ENCODE measurements around the gene IGFBPL1.
"Not testable (repeated sequence)": the region's sequence is repeated elsewhere in the genome, so short reads cannot be mapped to it uniquely, and the experiment has no call there.

IGFBPL1 gene

DNA sequence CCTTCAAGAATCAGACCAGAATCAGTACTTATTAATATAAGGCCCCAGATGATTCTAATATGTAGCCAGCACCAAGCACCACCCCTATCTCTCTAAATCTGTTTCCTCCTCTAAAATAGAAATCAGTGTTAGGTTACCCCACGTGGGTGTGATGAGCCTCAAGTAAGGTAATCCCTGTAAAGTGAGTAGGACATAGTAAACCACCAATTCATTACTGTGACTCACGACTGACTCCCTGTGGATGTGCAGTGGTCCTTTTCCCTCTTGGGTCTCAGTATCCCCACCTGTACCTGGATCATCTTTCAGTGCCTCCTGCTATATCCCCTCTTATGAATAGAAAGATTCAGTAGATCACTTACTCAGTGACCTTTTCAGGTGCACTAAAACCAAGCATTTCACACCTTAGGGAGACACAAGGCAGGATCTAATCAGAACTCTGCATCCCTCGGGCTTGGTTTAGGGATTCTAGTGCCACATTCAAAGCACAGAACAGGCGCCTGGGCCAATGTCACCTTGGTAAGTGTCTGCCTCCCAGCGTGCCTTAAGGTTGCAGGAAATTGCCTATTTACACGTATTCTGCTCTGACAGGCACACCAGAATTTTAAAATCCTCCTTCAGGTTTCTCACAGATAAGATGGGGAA lies 43.9 kb downstream of the IGFBPL1 start:
- DNase-seq (ENCODE audit: low read depth in 2 of 2): no peak

GRCh38 chr9:38377336-38378083 lies 46.7 kb downstream of the IGFBPL1 start:
- DNase-seq (ENCODE audit: low read depth in 2 of 2): not testable (repeated sequence)

GRCh38 chr9:38376021-38376670 lies 48.1 kb downstream of the IGFBPL1 start:
- DNase-seq (ENCODE audit: low read depth in 2 of 2): no peak

- no peak for DNase-seq (ENCODE audit: low read depth in 2 of 2)
Observed at GRCh38 chr9:38375572-38375963, 48.7 kb downstream of the IGFBPL1 start.

- DNase-seq (ENCODE audit: low read depth in 2 of 2): no peak
Observed at GRCh38 chr9:38374847-38375571, 49.2 kb downstream of the IGFBPL1 start.

- no peak for DNase-seq (ENCODE audit: low read depth in 2 of 2)
Observed at GRCh38 chr9:38373679-38374078, 50.6 kb downstream of the IGFBPL1 start.

GRCh38 chr9:38372762-38373619 lies 51.3 kb downstream of the IGFBPL1 start:
- no peak for DNase-seq (ENCODE audit: low read depth in 2 of 2)

- DNase-seq (ENCODE audit: low read depth in 2 of 2): no peak
Observed at GRCh38 chr9:38371495-38371894, 52.8 kb downstream of the IGFBPL1 start.

DNA sequence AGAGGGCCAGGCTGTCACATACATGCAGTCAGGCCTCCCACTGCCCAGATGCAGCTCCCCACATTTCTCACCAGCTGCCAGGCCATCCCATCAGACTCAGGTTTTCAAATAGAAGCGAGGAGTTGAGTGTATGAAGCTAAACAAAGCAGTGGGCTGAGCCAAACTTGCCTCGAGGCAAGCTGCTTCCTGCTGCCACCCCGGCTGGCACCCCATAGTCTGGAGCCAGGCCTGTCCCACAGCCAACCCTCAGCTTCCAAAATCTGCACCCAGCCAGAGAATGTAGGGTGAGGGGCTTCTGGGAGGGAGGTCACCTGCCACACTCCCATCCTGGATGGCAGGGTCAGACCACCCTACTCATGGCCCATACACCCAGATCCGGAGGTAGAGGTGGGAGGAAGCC lies 54.1 kb downstream of the IGFBPL1 start:
- DNase-seq (ENCODE audit: low read depth in 2 of 2): no peak

DNA sequence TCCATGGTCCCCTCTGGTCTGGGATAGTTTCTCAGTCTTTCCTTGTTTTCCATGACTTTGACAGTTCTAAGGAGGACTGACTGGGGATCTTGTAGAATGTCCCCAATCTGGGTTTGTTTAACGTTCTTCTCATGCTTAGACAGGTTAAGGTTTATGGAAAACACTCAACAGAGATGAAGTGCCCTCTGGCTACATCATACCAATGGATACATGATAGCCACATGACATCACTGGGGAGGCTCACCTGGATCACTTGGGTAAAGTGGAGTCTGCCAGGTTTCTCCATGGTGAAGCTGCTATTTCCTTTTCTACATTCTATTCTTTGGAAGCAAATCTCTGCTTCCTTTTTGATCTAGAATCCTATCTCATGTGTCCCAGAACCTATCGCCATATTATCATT lies 55.5 kb downstream of the IGFBPL1 start:
- DNase-seq (ENCODE audit: low read depth in 2 of 2): no peak

DNA sequence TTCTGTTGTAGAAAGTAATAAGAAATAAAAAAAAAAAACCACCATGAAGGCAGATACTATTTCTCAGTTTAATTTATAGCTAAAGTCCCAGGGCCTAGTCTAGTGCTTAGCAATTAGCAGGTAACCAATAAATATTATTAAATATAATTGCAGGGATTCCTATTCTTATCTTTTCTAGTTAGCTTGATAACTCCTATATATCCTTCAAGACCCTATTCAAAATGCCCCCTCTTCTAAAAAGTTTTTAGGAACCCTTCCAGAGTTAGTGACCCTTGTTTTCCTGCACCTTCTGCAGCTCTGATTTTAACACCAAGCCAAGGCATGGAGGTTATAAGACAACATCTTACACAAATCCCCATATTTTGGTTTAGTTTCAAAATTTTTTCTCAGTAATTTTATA lies 56.4 kb downstream of the IGFBPL1 start:
- DNase-seq (ENCODE audit: low read depth in 2 of 2): no peak

DNA sequence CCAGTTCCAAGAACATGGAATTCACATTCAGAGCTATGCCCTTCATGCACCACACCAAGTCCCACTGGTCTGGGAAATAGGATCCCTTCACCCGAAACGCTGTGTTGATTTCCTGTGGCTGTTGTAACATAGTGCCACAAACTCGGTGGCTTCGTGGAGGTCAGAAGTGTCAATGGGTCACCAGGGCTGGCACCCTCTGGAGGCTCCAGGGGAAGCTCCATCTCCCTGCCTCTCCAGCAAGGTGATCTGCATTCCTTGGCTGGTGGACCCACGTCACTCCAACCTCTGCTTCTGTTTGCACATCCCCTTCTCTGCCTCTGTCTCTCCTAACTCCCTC lies 60.7 kb downstream of the IGFBPL1 start:
- DNase-seq (ENCODE audit: low read depth in 2 of 2): no peak

DNA sequence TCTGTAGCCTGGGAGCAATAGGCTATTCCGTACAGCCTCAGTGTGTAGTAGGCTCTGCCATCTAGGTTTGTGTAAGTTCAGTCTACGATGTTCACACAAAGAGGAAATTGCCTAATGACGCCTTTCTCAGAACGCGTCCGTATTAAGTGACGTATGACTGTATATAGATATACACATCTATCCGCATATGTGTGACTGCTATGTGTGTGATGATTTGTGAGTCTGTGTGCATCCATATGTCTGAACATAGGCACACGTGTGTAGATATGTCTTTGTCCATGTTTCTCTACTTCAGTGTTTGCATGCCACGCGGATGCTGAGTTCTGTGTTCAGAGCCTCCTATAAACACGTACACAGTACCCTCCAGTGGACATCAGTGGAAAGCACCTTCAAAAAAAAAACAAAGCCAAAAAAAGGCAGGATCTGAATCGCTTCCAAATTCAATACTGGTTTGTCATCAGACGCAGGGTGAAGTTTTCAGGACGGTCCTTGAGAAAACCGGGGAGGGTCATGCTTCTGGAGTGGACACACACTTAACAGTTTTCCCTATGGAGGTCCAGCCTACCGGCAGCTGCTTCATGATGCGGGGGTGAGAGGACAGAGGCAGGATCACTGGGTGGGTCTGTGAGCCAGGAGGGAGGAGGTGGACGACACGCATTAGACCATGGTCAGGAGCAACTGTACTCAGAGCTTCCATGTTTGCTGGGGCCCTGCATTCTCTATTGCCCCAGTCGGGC lies 61.2 kb downstream of the IGFBPL1 start:
- no peak for DNase-seq (ENCODE audit: low read depth in 2 of 2)

- DNase-seq (ENCODE audit: low read depth in 2 of 2): no peak
Observed at GRCh38 chr9:38361473-38361850, 62.8 kb downstream of the IGFBPL1 start.

GRCh38 chr9:38360839-38361472 lies 63.3 kb downstream of the IGFBPL1 start:
- DNase-seq (ENCODE audit: low read depth in 2 of 2): no peak

DNA sequence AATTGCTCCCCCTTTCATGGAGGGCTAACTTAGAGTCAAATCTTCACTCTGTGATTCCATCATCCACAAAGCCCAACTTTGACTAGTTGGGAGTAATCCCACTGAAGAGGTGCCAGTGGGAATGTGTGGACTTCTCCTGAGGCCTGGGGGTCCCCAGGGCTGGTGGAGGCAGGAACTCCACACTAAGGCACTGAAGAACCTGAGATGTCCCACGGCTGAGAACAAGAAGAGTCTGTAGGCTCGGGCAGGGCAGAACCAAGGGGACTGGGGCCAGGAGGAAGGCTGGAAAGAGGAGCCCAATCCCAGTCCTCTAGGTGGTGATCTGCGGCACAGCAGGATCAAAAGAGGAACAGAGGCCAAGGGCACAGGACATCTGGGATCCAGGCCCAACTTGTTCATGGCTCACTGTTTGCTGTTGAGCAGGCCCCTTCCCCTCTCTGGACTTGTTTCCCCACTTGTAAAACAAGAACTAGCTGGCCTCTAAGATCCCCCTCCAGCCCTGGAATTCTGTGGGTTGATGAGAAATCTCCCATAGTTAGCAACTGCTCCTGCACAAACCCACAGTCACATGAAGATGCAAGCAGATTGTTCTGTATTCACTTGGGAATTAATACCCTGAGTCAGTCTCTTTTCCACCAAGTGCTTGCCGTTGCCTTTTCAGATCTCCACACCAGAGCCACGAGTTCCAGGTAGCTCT lies 64.4 kb downstream of the IGFBPL1 start:
- DNase-seq (ENCODE audit: low read depth in 2 of 2): no peak

DNA sequence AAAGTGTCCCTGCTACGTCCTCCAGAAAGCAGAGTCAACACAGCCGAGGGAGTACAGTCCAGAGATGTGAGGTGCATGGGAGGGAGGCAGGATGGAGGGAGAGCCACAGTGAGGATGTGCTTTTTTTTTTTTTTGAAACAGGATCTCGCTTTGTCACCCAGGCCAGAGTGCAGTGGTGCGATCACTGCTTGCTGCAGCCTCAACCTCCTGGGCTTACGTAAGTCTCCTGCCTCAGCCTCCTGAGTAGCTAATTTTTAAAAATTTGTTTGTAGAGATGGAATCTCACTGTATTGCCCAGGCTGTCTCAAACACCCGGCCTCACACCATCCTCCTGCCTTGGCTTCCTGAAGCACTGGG lies 65.0 kb downstream of the IGFBPL1 start:
- no peak for DNase-seq (ENCODE audit: low read depth in 2 of 2)

GRCh38 chr9:38358390-38359296 lies 65.6 kb downstream of the IGFBPL1 start:
- no peak for DNase-seq (ENCODE audit: low read depth in 2 of 2)

Data from stimulated activated CD8-positive, alpha-beta memory T cell treated with anti-CD3 and anti-CD28 coated beads, Interleukin-7, amount 100 ng/mL, for 4 hours (primary cell).